Parathyroid adenoma (tissue), 2 donors: ENCODE measurements around the gene EGFR.

Source experiments
- H2AFZ ChIP-seq: fragments of 300-600 bp; sonication (generic); one replicate; pipeline ENCODE4 v1.7.0; 2017; ENCODE audit warnings: antibody characterized with exemption, mild to moderate bottlenecking
- H3K27ac ChIP-seq: fragments of 300-600 bp; sonication (generic); one replicate; pipeline ENCODE4 v1.7.0; 2017
- H3K27me3 ChIP-seq: fragments of 300-600 bp; sonication (generic); one replicate; pipeline ENCODE4 v1.7.0; 2017; ENCODE audit warnings: low read length; ENCODE audit not compliant: control insufficient read depth, insufficient read depth
- H3K36me3 ChIP-seq: fragments of 300-600 bp; sonication (generic); one replicate; pipeline ENCODE4 v1.7.0; 2017; ENCODE audit warnings: low read length; ENCODE audit not compliant: control insufficient read depth, insufficient read depth
- H3K4me1 ChIP-seq: fragments of 300-600 bp; sonication (generic); one replicate; pipeline ENCODE4 v1.7.0; 2017; ENCODE audit warnings: control low read depth
- H3K4me2 ChIP-seq: fragments of 300-600 bp; sonication (generic); one replicate; pipeline ENCODE4 v1.7.0; 2017; ENCODE audit warnings: low read length
- H3K4me3 ChIP-seq: fragments of 300-600 bp; sonication (generic); one replicate; pipeline ENCODE4 v1.7.0; 2017; ENCODE audit warnings: low read depth, low read length
- H3K79me2 ChIP-seq: fragments of 300-600 bp; sonication (generic); one replicate; pipeline ENCODE4 v1.7.0; 2017; ENCODE audit warnings: control low read depth
- H3K9ac ChIP-seq: fragments of 300-600 bp; sonication (generic); one replicate; pipeline ENCODE4 v1.7.0; 2017; ENCODE audit warnings: mild to moderate bottlenecking
- H3K9me3 ChIP-seq: fragments of 300-600 bp; sonication (generic); one replicate; pipeline ENCODE4 v1.7.0; 2017; ENCODE audit warnings: low read length; ENCODE audit not compliant: control insufficient read depth
- CTCF ChIP-seq: fragments of 300-600 bp; sonication (generic); IDR thresholded peaks from one replicate; pipeline ENCODE4 v1.7.0; 2017; ENCODE audit warnings: antibody characterized with exemption, mild to moderate bottlenecking
- donor health status: primary hyperparathyroidism.

Gene EGFR

DNA sequence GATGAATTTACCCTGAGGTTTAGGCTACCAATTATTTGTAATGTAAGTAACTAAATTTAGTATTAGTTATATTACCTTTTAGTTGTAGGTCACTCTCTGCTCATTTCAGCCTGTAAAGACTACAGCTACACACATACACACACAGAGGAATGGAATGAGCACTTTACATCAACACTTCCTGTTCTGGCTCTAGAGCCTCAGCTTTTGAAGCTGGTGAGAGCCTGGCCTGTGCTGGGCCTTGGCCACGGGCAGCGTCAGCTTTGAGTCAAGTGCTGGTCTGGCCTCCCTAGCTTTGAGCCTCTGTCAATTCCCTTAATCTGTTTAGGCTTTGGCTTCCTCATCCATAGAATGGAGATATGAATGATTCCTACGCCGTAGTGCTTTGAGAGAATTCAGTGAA is 141.7 kb downstream of the EGFR start:
- Histone ChIP-seq H3K36me3 (no peaks in the 10 kb centered on the region), H3K79me2 (no peaks in the 10 kb centered on the region), H3K4me1 (no peaks in the 10 kb centered on the region), H3K27ac (no peak overlapping the region), H3K4me2 (no peak overlapping the region), H3K9ac (no peak overlapping the region), H3K27me3 (no peaks in the 10 kb centered on the region), H2AFZ (no peak overlapping the region), H3K9me3 (no peaks in the 10 kb centered on the region), H3K4me3 (no peak overlapping the region)
- no peak for TF ChIP-seq CTCF

DNA sequence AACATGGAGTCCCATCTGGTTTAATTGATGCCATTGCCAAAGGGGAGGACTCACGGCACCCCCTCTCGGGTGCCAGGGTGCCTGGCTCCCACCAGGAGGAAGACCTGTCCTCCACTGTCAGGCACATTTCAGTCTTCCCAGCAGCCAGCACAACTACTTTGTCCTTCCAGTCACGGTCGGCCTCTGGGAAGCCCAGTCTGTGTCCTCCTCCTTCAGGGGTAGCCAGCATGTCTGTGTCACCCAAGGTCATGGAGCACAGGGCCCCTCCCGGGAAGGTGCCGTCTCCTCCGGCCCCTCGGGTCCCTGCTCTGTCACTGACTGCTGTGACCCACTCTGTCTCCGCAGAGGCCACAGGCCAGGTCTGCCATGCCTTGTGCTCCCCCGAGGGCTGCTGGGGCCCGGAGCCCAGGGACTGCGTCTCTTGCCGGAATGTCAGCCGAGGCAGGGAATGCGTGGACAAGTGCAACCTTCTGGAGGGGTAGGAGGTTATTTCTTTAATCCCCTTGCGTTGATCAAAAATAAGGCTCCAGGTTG is 142.4 kb downstream of the EGFR start:
- Histone ChIP-seq H3K4me3 (no peak overlapping the region), H3K27ac (no peak overlapping the region), H3K9me3 (no peaks in the 10 kb centered on the region), H3K27me3 (no peaks in the 10 kb centered on the region), H3K4me1 (no peaks in the 10 kb centered on the region), H2AFZ (no peak overlapping the region), H3K9ac (no peak overlapping the region), H3K36me3 (no peaks in the 10 kb centered on the region), H3K4me2 (no peak overlapping the region), H3K79me2 (no peaks in the 10 kb centered on the region)
- TF ChIP-seq CTCF, result no peak

DNA sequence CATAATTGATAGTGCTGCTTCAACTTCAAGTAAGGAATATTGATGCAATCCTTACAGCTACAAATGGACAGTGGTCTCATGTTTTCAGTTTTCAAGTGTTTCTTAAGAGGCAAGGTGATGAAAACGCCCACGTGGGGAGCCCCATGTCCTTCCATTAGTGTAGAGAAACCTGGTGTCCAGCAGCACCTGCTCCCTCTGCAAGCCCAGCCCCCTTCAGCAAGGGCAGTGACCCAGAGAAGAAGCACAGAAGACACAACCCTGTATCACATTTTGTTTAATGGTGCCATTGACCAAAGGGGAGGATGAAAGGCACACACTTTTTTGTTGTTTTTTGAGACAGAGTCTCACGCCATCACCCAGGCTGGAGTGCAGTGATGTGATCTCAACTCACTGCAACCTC is 143.7 kb downstream of the EGFR start:
- Histone ChIP-seq H3K4me1 (no peaks in the 10 kb centered on the region), H3K36me3 (no peaks in the 10 kb centered on the region), H3K9ac (no peak overlapping the region), H3K4me2 (no peak overlapping the region), H3K79me2 (no peaks in the 10 kb centered on the region), H2AFZ (no peak overlapping the region), H3K27me3 (no peaks in the 10 kb centered on the region), H3K27ac (no peak overlapping the region), H3K9me3 (no peaks in the 10 kb centered on the region), H3K4me3 (no peak overlapping the region)
- no peak for TF ChIP-seq CTCF

- no peak overlapping the region for H2AFZ ChIP-seq
- no peak overlapping the region for H3K9ac ChIP-seq
- no peaks in the 10 kb centered on the region for H3K36me3 ChIP-seq
- TF ChIP-seq CTCF, result no peak
- no peak overlapping the region for H3K4me3 ChIP-seq
- no peaks in the 10 kb centered on the region for H3K4me1 ChIP-seq
- H3K27me3 ChIP-seq, result no peaks in the 10 kb centered on the region
- no peaks in the 10 kb centered on the region for H3K9me3 ChIP-seq
- no peaks in the 10 kb centered on the region for H3K79me2 ChIP-seq
- no peak overlapping the region for H3K4me2 ChIP-seq
- no peak overlapping the region for H3K27ac ChIP-seq
These were observed 144.9 kb downstream of the EGFR start for GRCh38 chr7:55163733-55164132.

DNA sequence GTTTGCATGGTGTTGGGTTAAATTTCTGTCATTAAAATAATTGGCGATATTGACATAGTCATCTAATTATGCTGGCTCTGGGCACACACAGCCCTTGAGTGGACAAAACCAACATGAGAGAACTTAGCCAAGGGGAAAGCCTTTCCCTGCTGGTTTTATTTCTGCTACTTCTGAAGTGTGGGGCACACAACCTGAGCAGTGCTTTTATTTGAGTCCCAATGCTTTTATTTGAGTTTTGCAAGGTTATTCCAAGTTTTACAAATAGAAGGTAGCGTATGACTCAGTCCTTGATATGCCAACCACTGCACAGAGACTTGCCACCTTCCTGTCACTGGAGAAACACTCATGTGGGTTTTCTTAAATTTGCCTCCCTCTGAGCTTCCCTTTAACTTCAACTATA is 145.7 kb downstream of the EGFR start:
- no peak overlapping the region for H3K9ac ChIP-seq
- H3K27me3 ChIP-seq, result no peaks in the 10 kb centered on the region
- H3K4me1 ChIP-seq, result no peaks in the 10 kb centered on the region
- TF ChIP-seq CTCF, result no peak
- H3K4me2 ChIP-seq, result no peak overlapping the region
- no peaks in the 10 kb centered on the region for H3K79me2 ChIP-seq
- no peaks in the 10 kb centered on the region for H3K36me3 ChIP-seq
- H3K4me3 ChIP-seq, result no peak overlapping the region
- no peaks in the 10 kb centered on the region for H3K9me3 ChIP-seq
- no peak overlapping the region for H2AFZ ChIP-seq
- no peak overlapping the region for H3K27ac ChIP-seq
